KBM-7 (cell line): Measurements from ENCODE around the gene ZFYVE9.
"Not testable (repeated sequence)": the region's sequence is repeated elsewhere in the genome, so short reads cannot be mapped to it uniquely, and the experiment has no call there.

ENCODE experiments used
- DNase-seq: peaks from one replicate; pipeline ENCODE4 v3.0.0-alpha.2; 2015
- in situ Hi-C: fragments of 300-500 bp; cut with MboI; formaldehyde crosslinking; loops from 2 replicates; pipeline ENCODE4 v1.14.3; 2020; ENCODE audit warnings: low sequenced_read_pairs, low pct_unique_long_range_greater_than_20kb, mixed read lengths

ZFYVE9 gene

DNA sequence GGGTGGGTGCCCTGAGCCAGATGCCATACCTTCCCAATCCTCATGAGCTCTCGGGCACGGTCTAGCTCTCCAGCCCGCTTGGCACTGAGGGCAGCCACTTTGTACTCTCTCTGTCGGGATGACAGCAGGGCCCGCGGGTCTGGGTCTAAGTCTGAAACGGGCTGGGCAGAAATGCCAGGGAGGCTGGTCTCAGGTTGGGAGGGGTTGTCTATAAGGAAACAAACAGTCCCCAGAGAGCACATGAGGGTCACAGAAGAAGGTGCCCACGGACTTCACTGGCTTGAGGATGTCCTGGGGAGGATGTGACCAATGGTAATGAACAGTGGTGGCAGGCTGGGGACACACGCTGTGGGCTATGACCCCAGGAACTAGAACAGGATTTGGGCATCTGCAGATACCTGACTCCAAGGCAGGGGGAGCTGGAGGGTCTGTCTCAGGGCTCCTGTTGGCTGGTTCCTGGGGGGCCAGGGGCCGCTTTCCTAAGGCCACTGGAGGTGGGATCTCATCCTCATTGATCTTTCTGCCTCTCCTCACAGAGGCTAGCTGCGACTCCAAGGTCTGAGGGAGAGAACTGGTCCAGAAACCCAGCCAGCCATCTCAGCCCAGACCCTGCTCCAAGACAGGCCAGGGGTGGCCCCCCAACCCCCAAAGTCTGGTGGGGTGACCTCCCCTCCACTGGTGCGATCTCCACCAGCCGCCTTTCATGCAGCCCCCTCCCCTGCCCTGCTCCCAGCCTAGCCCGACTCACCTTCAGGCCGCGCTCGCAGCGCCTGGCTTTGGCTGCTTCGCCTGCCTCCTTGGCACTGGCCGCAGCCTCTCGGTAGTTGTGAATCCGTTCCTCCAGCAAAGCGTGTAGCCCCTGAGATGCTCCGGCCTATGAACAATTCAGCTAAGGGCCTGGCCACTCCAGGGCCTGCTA is 218.0 kb downstream of the ZFYVE9 start:
- in situ Hi-C loops: no loop called here
- DNase-seq: no peak

DNA sequence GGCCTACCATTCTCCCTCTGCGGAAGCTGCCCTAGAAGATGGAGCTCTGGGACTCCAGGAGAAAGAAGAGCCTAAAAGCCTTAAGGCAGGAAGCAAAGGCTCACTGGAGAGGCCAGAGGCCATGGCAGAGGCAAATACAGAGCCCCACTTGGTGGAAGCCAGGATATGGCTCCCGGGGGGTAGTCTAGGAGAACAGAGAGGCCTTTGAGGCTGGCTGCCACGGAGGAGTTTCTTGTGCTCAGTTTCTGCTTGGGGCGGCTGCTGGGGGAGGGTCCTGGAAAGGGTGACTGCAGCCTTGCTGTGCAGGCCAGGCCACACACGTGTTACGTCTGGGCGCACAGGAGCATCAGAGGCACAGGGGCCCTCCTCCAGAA is 218.7 kb downstream of the ZFYVE9 start:
- no peak for DNase-seq
- in situ Hi-C loops: no loop called here

DNA sequence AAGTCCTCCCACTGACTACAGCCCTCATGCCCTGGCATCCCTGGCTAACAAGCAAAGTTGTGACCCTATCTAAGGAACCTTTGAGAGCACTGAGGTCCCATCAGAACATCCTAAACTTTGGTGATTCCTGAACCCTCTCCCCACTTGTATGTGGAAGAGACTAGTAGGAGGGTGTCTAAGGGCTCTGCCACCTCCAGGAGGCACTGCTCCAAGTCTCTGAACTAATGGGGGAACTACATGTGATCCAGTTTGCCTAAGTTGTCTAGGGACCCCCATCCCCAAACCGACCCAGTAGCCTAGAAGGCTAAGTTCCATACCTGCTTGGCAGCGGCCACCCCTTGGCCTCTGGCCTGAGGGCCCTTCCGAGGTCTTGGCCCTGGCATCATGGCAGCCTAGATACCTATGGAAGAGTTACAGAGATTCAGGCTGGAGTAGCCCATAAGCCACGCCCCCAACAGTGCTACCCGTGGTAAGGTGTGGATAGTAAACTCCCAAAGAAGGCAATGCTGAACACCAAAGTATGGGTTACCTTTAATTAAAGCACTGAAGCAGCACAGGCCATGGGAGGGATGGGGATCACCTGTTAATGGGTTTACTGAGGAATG is 222.4 kb downstream of the ZFYVE9 start:
- DNase-seq: no peak
- in situ Hi-C loops: no loop called here

GRCh38 chr1:52365071-52365745 is 223.3 kb downstream of the ZFYVE9 start:
- in situ Hi-C loops: no loop called here
- DNase-seq: peak; percentile 44

DNA sequence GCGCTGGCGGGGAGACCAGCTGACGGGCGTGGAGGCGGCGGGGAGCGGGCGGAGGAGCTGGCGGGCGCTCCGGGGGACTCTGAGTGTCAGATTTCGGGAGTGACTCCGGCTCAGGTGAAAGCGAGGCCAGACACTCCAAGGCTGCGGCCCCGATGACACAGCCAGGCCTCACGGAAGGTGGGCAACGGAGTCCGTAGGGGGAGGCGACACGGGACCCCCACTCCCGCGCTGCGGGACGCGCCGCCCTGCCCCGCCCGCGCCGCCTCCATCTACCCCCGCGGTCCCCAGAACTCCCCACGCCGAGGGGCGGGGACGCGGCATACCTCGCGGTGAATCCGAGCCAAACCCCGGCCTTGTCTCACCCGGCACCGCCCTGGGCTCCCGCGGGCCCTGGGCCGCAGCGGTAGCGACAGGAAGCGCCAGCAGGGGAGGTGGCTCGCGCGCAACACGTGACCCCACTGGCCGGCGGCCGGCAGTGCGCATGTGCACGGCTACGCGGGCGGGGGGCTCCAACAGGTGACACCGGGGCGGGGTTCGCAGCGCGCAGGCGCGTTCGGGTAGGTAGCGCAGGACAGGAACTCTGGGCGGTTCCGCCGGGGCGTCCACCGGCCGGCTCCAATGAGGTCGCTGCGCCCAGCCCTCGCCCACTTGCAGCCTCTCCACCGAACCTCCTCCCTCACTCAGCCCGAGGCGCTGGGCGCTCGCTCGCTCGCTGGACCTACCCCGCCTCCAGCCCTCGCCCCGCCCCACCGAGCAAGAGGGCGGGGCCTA is 224.0 kb downstream of the ZFYVE9 start, which contains the start of gene CC2D1B:
Gene CC2D1B (minus strand): TSS at position 460 of the 771 bp plus-strand sequence. CDS start 1,585 bp downstream, outside the sequence.
- in situ Hi-C loops: no loop called here
- peak; percentile 99 for DNase-seq

GRCh38 chr1:52366517-52366827 is 224.6 kb downstream of the ZFYVE9 start:
- in situ Hi-C loops: no loop called here
- DNase-seq: no peak

GRCh38 chr1:52367272-52367671 is 225.4 kb downstream of the ZFYVE9 start:
- no peak for DNase-seq
- in situ Hi-C loops: no loop called here

- DNase-seq: peak; percentile 74
- in situ Hi-C loops: no loop called here
These were observed 226.7 kb downstream of the ZFYVE9 start for GRCh38 chr1:52368383-52369172.

- DNase-seq, in situ Hi-C loops: not testable (repeated sequence)
These were observed 228.0 kb downstream of the ZFYVE9 start for GRCh38 chr1:52369851-52370250.

DNA sequence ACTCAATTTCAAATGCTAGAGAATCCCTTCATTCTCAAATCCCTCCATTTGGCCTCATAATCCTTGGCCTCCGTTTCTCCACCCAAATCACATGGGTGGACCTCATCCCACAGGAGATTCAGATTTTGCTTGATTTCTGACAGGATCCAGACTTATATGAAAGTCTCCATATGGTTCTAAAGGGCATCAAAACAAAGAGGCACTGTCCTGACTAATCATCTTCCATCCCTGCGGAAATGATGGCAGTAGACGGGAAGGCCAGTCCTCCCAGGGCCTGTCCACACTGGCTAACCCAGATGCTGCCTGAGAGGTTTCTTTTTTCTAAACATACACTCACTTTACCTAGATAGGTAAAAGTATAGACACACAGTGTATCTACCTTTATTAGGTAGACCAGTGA is 243.5 kb downstream of the ZFYVE9 start:
- no peak for DNase-seq

DNA sequence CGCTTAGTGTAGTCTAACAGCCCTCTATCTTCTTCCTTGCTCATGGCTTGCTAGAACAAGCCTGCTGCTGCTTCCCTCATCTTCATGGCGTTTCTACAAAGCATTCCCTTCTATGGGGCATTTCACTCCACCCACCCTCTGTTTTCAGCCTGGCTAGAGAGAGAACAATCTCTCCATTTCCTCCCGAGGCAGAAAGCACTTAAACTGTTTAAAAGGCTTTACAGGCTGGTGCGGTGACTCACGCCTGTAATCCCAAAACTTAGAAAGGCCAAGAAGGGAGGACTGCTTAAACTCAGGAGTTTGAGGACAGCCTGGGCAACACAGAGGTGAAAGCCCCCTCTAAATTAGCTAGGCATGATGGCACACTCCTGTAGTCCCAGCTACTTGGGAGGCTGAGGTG is 244.6 kb downstream of the ZFYVE9 start:
- in situ Hi-C loops: no loop called here
- no peak for DNase-seq

More for the DNA sequence above, 243.5 kb downstream of the ZFYVE9 start:
- in situ Hi-C loops: no loop called here

GRCh38 chr1:52393174-52393573 is 251.3 kb downstream of the ZFYVE9 start:
- in situ Hi-C loops: no loop called here
- no peak for DNase-seq
